GM12878 (cell line): ENCODE measurements around the gene SCYL3. TPM values are rescaled to one million over a fixed set of nuclear protein-coding genes. Genes with fewer than 3 reads are reported as not detected.
A peak's percentile ranks its signal among the peaks of the same experiment; 100 is the strongest.

ENCODE experiments used
- ATAC-seq: fragments of 200-7000 bp; cut with Tn5 transposase; 3 replicates; pipeline ENCODE4 v1.9.1; 2020; ENCODE audit warnings: mild to moderate bottlenecking, moderate library complexity
- BruUV-seq: library from RNA; stranded (reverse); fragments of 400-500 nt; replicated peaks from 2 replicates; lab custom pipeline; 2021; lab: Mats Ljungman, UMichigan
- CTCF ChIA-PET: fragments of 300-600 bp; sonication (Branson Sonifier 250); formaldehyde crosslinking; extraction: SDS; loops from one replicate; lab custom pipeline; 2021; ENCODE audit warnings: inconsistent platforms; lab: Yijun Ruan, JAX
- POLR2A ChIA-PET: fragments of 350-600 bp; formaldehyde crosslinking; extraction: SDS; loops from one replicate; lab custom pipeline; 2021; ENCODE audit warnings: inconsistent platforms; lab: Charles Lee
- RAD21 ChIA-PET: fragments of 300-600 bp; sonication (Branson Sonifier 250); formaldehyde crosslinking; loops from one replicate; lab custom pipeline; 2023; ENCODE audit warnings: antibody characterized with exemption; ENCODE audit not compliant: unreplicated experiment; lab: Charles Lee
- SMC1A ChIA-PET: fragments of 300-600 bp; sonication (Branson Sonifier 250); formaldehyde crosslinking; loops from one replicate; lab custom pipeline; 2023; ENCODE audit not compliant: unreplicated experiment, uncharacterized antibody; lab: Charles Lee
- DNase-seq: peaks from one replicate; pipeline ENCODE4 v3.0.0-alpha.2; 2011; ENCODE audit warnings: low read depth, low spot score
- FAIRE-seq: peaks from 3 replicates; lab custom pipeline; 2011; peaks lifted over from hg19 to GRCh38; lab: Jason Lieb, UNC
- H2AFZ ChIP-seq: 2 replicates; pipeline ENCODE4 v1.6.0; 2011; ENCODE audit warnings: low read depth, low read length, control low read depth; ENCODE audit not compliant: control insufficient read depth
- H3K27ac ChIP-seq: 2 replicates; pipeline ENCODE4 v1.5.1; 2011; ENCODE audit warnings: control low read depth; ENCODE audit not compliant: control insufficient read depth, insufficient read depth
- H3K27me3 ChIP-seq, 2 experiments: replicated peaks in 1 of 2; 2 replicates each; pipeline versions ENCODE4 v1.6.0 to v1.6.1; 2011; ENCODE audit warnings: low read length in 1 of 2; ENCODE audit not compliant: control insufficient read depth in 2 of 2, insufficient read depth in 2 of 2
- H3K36me3 ChIP-seq, 2 experiments: 2 replicates each; pipeline ENCODE4 v1.5.1; 2011; ENCODE audit warnings: low read length in 1 of 2; ENCODE audit not compliant: control insufficient read depth in 2 of 2, insufficient read depth in 2 of 2
- H3K4me1 ChIP-seq: 2 replicates; pipeline ENCODE4 v1.6.1; 2011; ENCODE audit warnings: mild to moderate bottlenecking, low read length, moderate library complexity, mixed read lengths; ENCODE audit not compliant: control insufficient read depth, insufficient read depth
- H3K4me2 ChIP-seq: 2 replicates; pipeline ENCODE4 v1.6.0; 2011; ENCODE audit warnings: control low read depth; ENCODE audit not compliant: control insufficient read depth, insufficient read depth
- H3K4me3 ChIP-seq: fragments of 200-600 bp; sonication (generic); 2 replicates; pipeline ENCODE4 v1.5.1; 2016
- H3K79me2 ChIP-seq: 2 replicates; pipeline ENCODE4 v1.6.0; 2011; ENCODE audit warnings: low read length; ENCODE audit not compliant: control insufficient read depth, insufficient read depth
- H3K9ac ChIP-seq: 2 replicates; pipeline ENCODE4 v1.8.0; 2011; ENCODE audit warnings: low read length, control low read depth, mixed read lengths; ENCODE audit not compliant: control insufficient read depth, insufficient read depth
- H3K9me3 ChIP-seq: replicated peaks from 3 replicates; pipeline ENCODE4 v1.5.1; 2011; ENCODE audit warnings: mild to moderate bottlenecking, low read length; ENCODE audit not compliant: control insufficient read depth, insufficient read depth
- H4K20me1 ChIP-seq: 2 replicates; pipeline ENCODE4 v1.6.0; 2011; ENCODE audit not compliant: control insufficient read depth, insufficient read depth
- BACH1 ChIP-seq: fragments of 450-650 bp; IDR thresholded peaks from 2 replicates; pipeline ENCODE4 v1.6.1; 2017; ENCODE audit warnings: mild to moderate bottlenecking, borderline replicate concordance
- CEBPZ ChIP-seq: fragments of 150-350 bp; IDR thresholded peaks from 2 replicates; pipeline ENCODE4 v1.6.1; 2016; ENCODE audit warnings: low read depth, low read length
- CREB1 ChIP-seq: IDR thresholded peaks from 2 replicates; pipeline ENCODE4 v1.6.1; 2012; ENCODE audit warnings: low read depth, mild to moderate bottlenecking, inconsistent platforms
- CTCF ChIP-seq, 3 experiments: IDR thresholded peaks in 2 of 3; conservative IDR thresholded peaks in 1 of 3; 2 replicates each; pipeline ENCODE4 v1.5.1; 2011; ENCODE audit warnings: low read depth in 3 of 3, low read length in 3 of 3, mild to moderate bottlenecking in 3 of 3, control low read depth in 2 of 3, moderate library complexity in 2 of 3, inconsistent platforms in 1 of 3, mixed read lengths in 1 of 3; ENCODE audit not compliant: control insufficient read depth in 2 of 3, insufficient read depth in 1 of 3; ENCODE audit errors: extremely low read depth in 1 of 3
- EZH2 ChIP-seq: IDR thresholded peaks from 2 replicates; pipeline ENCODE4 v1.6.1; 2012; ENCODE audit warnings: low read depth, mild to moderate bottlenecking, control low read depth, inconsistent platforms, low read length, borderline replicate concordance; ENCODE audit not compliant: control insufficient read depth
- FOXM1 ChIP-seq: IDR thresholded peaks from 2 replicates; pipeline ENCODE4 v1.6.1; 2012; ENCODE audit warnings: low read depth, mild to moderate bottlenecking, inconsistent platforms, low read length, moderate library complexity
- KLF5 ChIP-seq: fragments of 450-650 bp; IDR thresholded peaks from 2 replicates; pipeline ENCODE4 v1.6.1; 2014; ENCODE audit warnings: mild to moderate bottlenecking; ENCODE audit not compliant: partially characterized antibody
- MYB ChIP-seq: fragments of 150-350 bp; IDR thresholded peaks from 2 replicates; pipeline ENCODE4 v1.6.1; 2014; ENCODE audit warnings: mild to moderate bottlenecking, low read depth, low read length, borderline replicate concordance
- POLR2AphosphoS5 ChIP-seq: IDR thresholded peaks from 2 replicates; pipeline ENCODE4 v1.6.1; 2011; ENCODE audit warnings: mild to moderate bottlenecking, low read length, inconsistent platforms
- TARDBP ChIP-seq: IDR thresholded peaks from 2 replicates; pipeline ENCODE4 v1.6.1; 2016; ENCODE audit warnings: borderline replicate concordance
- YBX1 ChIP-seq: fragments of 450-650 bp; IDR thresholded peaks from 2 replicates; pipeline ENCODE4 v1.6.1; 2016; ENCODE audit warnings: antibody characterized with exemption
- ZBTB11 ChIP-seq: fragments of 450-650 bp; formaldehyde crosslinking; IDR thresholded peaks from 2 replicates; pipeline ENCODE4 v1.5.0; 2022; ENCODE audit warnings: mild to moderate bottlenecking, missing genetic modification characterization
- ZBTB33 ChIP-seq: fragments of 450-650 bp; IDR thresholded peaks from 2 replicates; pipeline ENCODE4 v1.6.1; 2017; ENCODE audit warnings: mild to moderate bottlenecking
- WGBS: methylation state at CpG from one replicate; pipeline ENCODE4 v1.1.6; 2016; ENCODE audit warnings: low lambda C conversion rate; ENCODE audit not compliant: insufficient replicate concordance, insufficient coverage; ENCODE audit errors: missing lambda C conversion rate; 5-methylcytosine and 5-hydroxymethylcytosine counted together
- in situ Hi-C: fragments of 300-500 bp; cut with MboI; formaldehyde crosslinking; loops from 9 replicates; pipeline ENCODE4 v1.14.3; 2018; ENCODE audit warnings: mixed read lengths
- intact Hi-C: fragments of 100-400 bp; cut with micrococcal nuclease; formaldehyde crosslinking; loops from one replicate; pipeline ENCODE4 v1.14.2; 2022; ENCODE audit not compliant: unreplicated experiment
- polyA plus RNA-seq, 11 experiments: library from polyadenylated mRNA; depleted of rRNA in 4 of 11; unstranded in 6 of 11; stranded (reverse) in 5 of 11; fragments of >200 nt; fragmentation: Nextera tagmentation in 4 of 11; fragmentation: Illumina TruSeq in 1 of 11; extraction: Ambion mirVana in 4 of 11; extraction: Trizol in 1 of 11; gene quantifications; 1 replicate in 1 of 11; 2 replicates in 10 of 11; pipeline versions ENCODE4 v1.2.1 to v1.2.3, GENCODE V29; 2011 to 2016; ENCODE audit warnings: inconsistent platforms in 2 of 11, missing spikeins in 2 of 11, low read depth in 1 of 11
- total RNA-seq, 4 experiments: library from RNA; depleted of rRNA in 3 of 4; stranded (reverse); fragments of >200 nt in 3 of 4; fragmentation: Illumina TruSeq in 1 of 4; extraction: Trizol in 1 of 4; gene quantifications; 2 replicates each; pipeline versions ENCODE4 v1.2.1 to v1.2.3, GENCODE V29; 2013 to 2021

The SCYL3 gene
- total and polyA plus RNA-seq, 10 of the 15 experiments (the other 5 are each of a cell fraction or from before 2014, with no cell fraction given): 4.3 to 14.3 (median 10.3) TPM

- in situ Hi-C loops: no loop called here
- ChIA-PET SMC1A (interaction anchor here (0.9 to 8.4 kb wide), 5 partner anchors 9 to 155 kb away, joined by 3 to 65 read pairs (median 24); partner anchors contain the start of gene SCYL3), POLR2A (interaction anchor here (1.3 to 9.5 kb wide), 3 partner anchors 9 to 16 kb away, joined by 14 to 131 read pairs (median 16); partner anchors contain the start of gene SCYL3), CTCF (interaction anchor here (0.9 to 1.7 kb wide), 2 partner anchors 17 to 109 kb away, joined by 3 to 6 read pairs; no protein-coding TSS in a partner anchor), RAD21 (interaction anchor here (1.0 to 2.7 kb wide), 5 partner anchors 10 to 31 kb away, joined by 4 to 24 read pairs (median 4); partner anchors contain the start of gene SCYL3)
- WGBS: 81% methylated on average over 16 of the region's 16 CpGs
- Histone ChIP-seq H3K9me3 (peaks cover 3% of the 10 kb centered on the region; the same call in 2 of the 3 replicates), H3K4me2 (peak overlapping the region; percentile 36; the same call in 1 of the 2 replicates), H3K27ac (peak overlapping the region; percentile 74), H3K4me1 (peaks cover 40% of the 10 kb centered on the region), H3K4me3 (no peak overlapping the region), H4K20me1 (no peaks in the 10 kb centered on the region), H3K79me2 (no peaks in the 10 kb centered on the region; the same call in none of the 2 replicates), H3K9ac (no peak overlapping the region), H3K36me3 (no peaks in the 10 kb centered on the region), H2AFZ (peak overlapping the region; percentile 59; the same call in 1 of the 2 replicates), H3K27me3 (no peaks in the 10 kb centered on the region)
- intact Hi-C loops: no loop called here
- ATAC-seq: no peak
- no TSS peak for BruUV-seq
- DNase-seq: no peak
- no peak for FAIRE-seq
- TF ChIP-seq MYB (no peak), TARDBP (no peak), YBX1 (no peak), CEBPZ (no peak), CTCF (IDR thresholded peaks at IDR 0.05 in 2 of 3, conservative IDR thresholded peaks at IDR 0.05 in 1 of 3; ENCODE audit: control insufficient read depth in 2 of 3, extremely low read depth in 1 of 3, insufficient read depth in 1 of 3, low read depth in 3 of 3, low read length in 3 of 3) (no peak), ZBTB11 (CRISPR knock-in tag) (no peak), POLR2AphosphoS5 (no peak), FOXM1 (no peak), ZBTB33 (no peak), BACH1 (no peak), EZH2 (no peak), KLF5 (no peak), CREB1 (no peak)
Measured at GRCh38 chr1:169909499-169909898, 15.8 kb upstream of the SCYL3 start.
